ENCODE data around the gene OR4P4.

The OR4P4 gene

GRCh38 chr11:55634813-55635212 is at the start of gene OR4P4:
Gene OR4P4 (plus strand): TSS chr11:55635113.
- no peak for DNase-seq (ENCODE audit: low read depth)

GRCh38 chr11:55607545-55607944 is 27.4 kb upstream of the OR4P4 start, which contains the start of gene OR4C11:
Gene OR4C11 (minus strand): TSS chr11:55607645. CDS start chr11:55604373, 3,272 bp downstream.
- no peak for DNase-seq (ENCODE audit: low read depth)

GRCh38 chr11:55624531-55624930 is 10.4 kb upstream of the OR4P4 start:
- DNase-seq (ENCODE audit: low read depth), result no peak

- DNase-seq (ENCODE audit: low read depth), result no peak
Measured at GRCh38 chr11:55648027-55648426, 13.1 kb downstream of the OR4P4 start, which contains the start of gene OR4S2. Gene OR4S2 (plus strand): TSS chr11:55648327. CDS start chr11:55650904, 2,577 bp downstream.

- no peak for DNase-seq (ENCODE audit: low read depth)
Measured at GRCh38 chr11:55652560-55652959, 17.6 kb downstream of the OR4P4 start.

GRCh38 chr11:55655096-55655495 is 20.2 kb downstream of the OR4P4 start:
- no peak for DNase-seq (ENCODE audit: low read depth)

GRCh38 chr11:55658031-55658573 is 23.2 kb downstream of the OR4P4 start:
- DNase-seq (ENCODE audit: low read depth), result no peak

- DNase-seq (ENCODE audit: low read depth), result no peak
Measured at GRCh38 chr11:55658608-55659007, 23.7 kb downstream of the OR4P4 start.

- DNase-seq (ENCODE audit: low read depth), result no peak
Measured at GRCh38 chr11:55661901-55662300, 27.0 kb downstream of the OR4P4 start, which contains the start of gene OR4C6. Gene OR4C6 (plus strand): TSS chr11:55662201. CDS start chr11:55665167, 2,966 bp downstream.

GRCh38 chr11:55669376-55669775 is 34.5 kb downstream of the OR4P4 start:
- no peak for DNase-seq (ENCODE audit: low read depth)

GRCh38 chr11:55673860-55674259 is 38.9 kb downstream of the OR4P4 start:
- DNase-seq (ENCODE audit: low read depth), result no peak

Data from activated T-helper 9 cell treated with anti-CD3 and anti-CD28 coated beads, Interleukin-2, amount 50 U/mL, for 16 hours (primary cell).